WTC11 (cell line): ENCODE data around the gene SEMA4G. TPM values are rescaled to one million over a fixed set of nuclear protein-coding genes. Genes with fewer than 3 reads are reported as not detected.

Experiments
- ATAC-seq: fragments of 200-7000 bp; cut with Tn5 transposase; 2 replicates; pipeline ENCODE4 v1.10.0; 2021; ENCODE audit warnings: mild to moderate bottlenecking, moderate library complexity
- CTCF ChIA-PET: fragments of 300-600 bp; sonication (Branson Sonifier 250); formaldehyde crosslinking; loops from one replicate; lab custom pipeline; 2021; ENCODE audit warnings: antibody characterized with exemption; lab: Charles Lee
- POLR2A ChIA-PET: fragments of 350-600 bp; sonication (Branson Sonifier 250); formaldehyde crosslinking; loops from one replicate; lab custom pipeline; 2021; ENCODE audit warnings: antibody characterized with exemption; lab: Charles Lee
- DNase-seq: peaks from one replicate; pipeline ENCODE4 v3.0.0; 2021; ENCODE audit warnings: low spot score
- H3K27ac Mint-ChIP-seq: 2 replicates; pipeline ENCODE4 v1.8.0; 2021; ENCODE audit warnings: mixed read lengths
- H3K27me3 Mint-ChIP-seq: 2 replicates; pipeline ENCODE4 v1.8.0; 2021; ENCODE audit warnings: low read depth, mild to moderate bottlenecking, moderate library complexity, mixed read lengths
- H3K36me3 Mint-ChIP-seq: 2 replicates; pipeline ENCODE4 v1.8.0; 2021; ENCODE audit warnings: mixed read lengths
- H3K4me1 Mint-ChIP-seq: 2 replicates; pipeline ENCODE4 v1.8.0; 2022; ENCODE audit warnings: mixed read lengths
- H3K4me3 Mint-ChIP-seq: 2 replicates; pipeline ENCODE4 v1.8.0; 2021; ENCODE audit warnings: mild to moderate bottlenecking, moderate library complexity, mixed read lengths
- H3K9me3 Mint-ChIP-seq: 2 replicates; pipeline ENCODE4 v1.8.0; 2021; ENCODE audit warnings: mixed read lengths
- AR ChIP-seq: fragments of 250-450 bp; sonication (Bioruptor Pico); IDR thresholded peaks from 2 replicates; pipeline ENCODE4 v1.9.0; 2021; ENCODE audit warnings: mild to moderate bottlenecking
- CREB1 ChIP-seq: sonication (generic); formaldehyde crosslinking; IDR thresholded peaks from 2 replicates; pipeline ENCODE4 v1.8.0; 2023; ENCODE audit warnings: mild to moderate bottlenecking, missing genetic modification reagents
- E2F1 ChIP-seq: sonication (generic); formaldehyde crosslinking; IDR thresholded peaks from 2 replicates; pipeline ENCODE4 v1.8.0; 2022; ENCODE audit warnings: mild to moderate bottlenecking, missing genetic modification reagents
- E2F4 ChIP-seq: sonication (generic); formaldehyde crosslinking; IDR thresholded peaks from 2 replicates; pipeline ENCODE4 v1.8.1; 2022; ENCODE audit warnings: low read depth, mild to moderate bottlenecking, moderate library complexity, missing genetic modification reagents, borderline replicate concordance
- ERG ChIP-seq: fragments of 250-450 bp; sonication (Bioruptor Pico); IDR thresholded peaks from 2 replicates; pipeline ENCODE4 v1.8.0; 2021; ENCODE audit warnings: mild to moderate bottlenecking
- JUN ChIP-seq: sonication (generic); formaldehyde crosslinking; IDR thresholded peaks from 2 replicates; pipeline ENCODE4 v1.8.0; 2023; ENCODE audit warnings: mild to moderate bottlenecking, missing genetic modification reagents
- MLX ChIP-seq: sonication (generic); formaldehyde crosslinking; IDR thresholded peaks from 2 replicates; pipeline ENCODE4 v1.8.1; 2023; ENCODE audit warnings: mild to moderate bottlenecking, missing genetic modification reagents, moderate library complexity
- MXD4 ChIP-seq: fragments of 250-450 bp; sonication (Bioruptor Pico); IDR thresholded peaks from 2 replicates; pipeline ENCODE4 v1.8.0; 2021; ENCODE audit warnings: mild to moderate bottlenecking, moderate library complexity, borderline replicate concordance
- PREB ChIP-seq: sonication (generic); formaldehyde crosslinking; IDR thresholded peaks from 2 replicates; pipeline ENCODE4 v1.8.1; 2022; ENCODE audit warnings: mild to moderate bottlenecking, missing genetic modification reagents, moderate library complexity, borderline replicate concordance
- TEAD1 ChIP-seq: sonication (generic); formaldehyde crosslinking; IDR thresholded peaks from 2 replicates; pipeline ENCODE4 v1.8.0; 2022; ENCODE audit warnings: mild to moderate bottlenecking, missing genetic modification reagents
- ZBTB21 ChIP-seq: sonication (generic); formaldehyde crosslinking; IDR thresholded peaks from 2 replicates; pipeline ENCODE4 v1.8.1; 2023; ENCODE audit warnings: mild to moderate bottlenecking, missing genetic modification reagents, borderline replicate concordance
- ZNF263 ChIP-seq: sonication (generic); formaldehyde crosslinking; IDR thresholded peaks from 2 replicates; pipeline ENCODE4 v1.8.1; 2022; ENCODE audit warnings: low read depth, mild to moderate bottlenecking, moderate library complexity, missing genetic modification reagents
- ZNF281 ChIP-seq: sonication (generic); formaldehyde crosslinking; IDR thresholded peaks from 2 replicates; pipeline ENCODE4 v1.8.0; 2023; ENCODE audit warnings: mild to moderate bottlenecking, missing genetic modification reagents
- total RNA-seq: library from RNA; stranded (reverse); gene quantifications from 3 replicates; pipeline ENCODE4 v1.2.3, GENCODE V29; 2021

SEMA4G gene
- total RNA-seq, 1 experiment from 2014 or later: 11.8 TPM

GRCh38 chr10:101015582-101015973, 46.3 kb downstream of the SEMA4G start:
- ChIA-PET POLR2A (interaction anchor here (2.0 kb wide), 1 partner anchor 17 kb away, joined by 14 read pairs; the partner anchor contains the start of gene LZTS2), CTCF (interaction anchor here (2.3 to 6.7 kb wide), 5 partner anchors 14 to 126 kb away, joined by 11 to 277 read pairs (median 46); partner anchors contain the start of genes LZTS2, PDZD7 and SFXN3)
- H3K27ac Mint-ChIP-seq: no peak overlapping the region
- no peaks in the 10 kb centered on the region for H3K36me3 Mint-ChIP-seq
- no peaks in the 10 kb centered on the region for H3K9me3 Mint-ChIP-seq
- no peak for DNase-seq
- no peak for TF ChIP-seq ZNF263 (CRISPR knock-in tag)
- TF ChIP-seq TEAD1 (CRISPR knock-in tag): no peak
- no peak for TF ChIP-seq ZNF281 (CRISPR knock-in tag)
- no peak for TF ChIP-seq E2F1
- no peak for TF ChIP-seq MXD4
- TF ChIP-seq E2F4 (CRISPR knock-in tag): no peak
- TF ChIP-seq CREB1 (CRISPR knock-in tag): no peak
- no peak overlapping the region for H3K4me3 Mint-ChIP-seq
- no peak for ATAC-seq
- peaks cover 29% of the 10 kb centered on the region for H3K4me1 Mint-ChIP-seq
- H3K27me3 Mint-ChIP-seq: peaks cover 59% of the 10 kb centered on the region

GRCh38 chr10:101016814-101017213, 47.5 kb downstream of the SEMA4G start:
- no peak for ATAC-seq
- TF ChIP-seq AR (CRISPR knock-in tag): no peak
- no peak for TF ChIP-seq JUN (CRISPR knock-in tag)
- no peak for TF ChIP-seq ZBTB21 (CRISPR knock-in tag)
- TF ChIP-seq ERG (CRISPR knock-in tag): no peak
- no peak for TF ChIP-seq PREB
- no peak for TF ChIP-seq MLX
- DNase-seq: no peak
- no peak overlapping the region for H3K4me3 Mint-ChIP-seq
- H3K27ac Mint-ChIP-seq: no peak overlapping the region; the same call in 1 of the 2 replicates
- POLR2A ChIA-PET: no interaction called here
- CTCF ChIA-PET: interaction anchor here (0.9 to 6.7 kb wide), 10 partner anchors 13 to 125 kb away, joined by 3 to 277 read pairs (median 29); partner anchors contain the start of genes KAZALD1, LZTS2, MRPL43 and PDZD7
- no peaks in the 10 kb centered on the region for H3K36me3 Mint-ChIP-seq
- no peaks in the 10 kb centered on the region for H3K9me3 Mint-ChIP-seq
- peaks cover 61% of the 10 kb centered on the region for H3K27me3 Mint-ChIP-seq
- peaks cover 25% of the 10 kb centered on the region for H3K4me1 Mint-ChIP-seq
